GM12874 (cell line): ENCODE measurements around the gene SNED1.

Experiments
- CTCF ChIP-seq: IDR thresholded peaks from 2 replicates; pipeline ENCODE4 v1.5.1; 2011; ENCODE audit warnings: low read depth, mild to moderate bottlenecking, control low read depth, low read length, moderate library complexity; ENCODE audit not compliant: insufficient read depth

SNED1 gene

DNA sequence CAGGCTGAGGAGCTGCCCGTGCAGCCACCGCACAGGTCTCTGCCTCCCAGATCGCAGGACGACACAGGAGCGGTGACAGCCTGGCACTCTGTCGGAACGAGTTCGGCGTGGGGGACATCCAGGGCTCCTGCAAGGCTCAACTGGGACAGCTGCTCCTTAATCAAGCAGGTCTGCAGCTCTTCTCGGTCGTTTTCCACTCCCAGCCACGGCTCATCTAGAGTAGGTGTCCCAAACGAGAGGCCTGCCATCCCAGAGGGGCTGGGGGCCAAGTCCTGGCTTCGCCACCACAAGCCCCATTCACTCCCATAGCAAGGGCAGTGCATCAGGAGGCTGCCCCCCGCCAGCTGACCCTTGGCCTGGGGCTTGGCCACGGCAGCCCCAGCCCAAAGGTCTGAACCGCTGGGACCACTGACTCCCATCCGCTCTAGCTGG is 128.4 kb downstream of the SNED1 start:
- no peak for TF ChIP-seq CTCF

DNA sequence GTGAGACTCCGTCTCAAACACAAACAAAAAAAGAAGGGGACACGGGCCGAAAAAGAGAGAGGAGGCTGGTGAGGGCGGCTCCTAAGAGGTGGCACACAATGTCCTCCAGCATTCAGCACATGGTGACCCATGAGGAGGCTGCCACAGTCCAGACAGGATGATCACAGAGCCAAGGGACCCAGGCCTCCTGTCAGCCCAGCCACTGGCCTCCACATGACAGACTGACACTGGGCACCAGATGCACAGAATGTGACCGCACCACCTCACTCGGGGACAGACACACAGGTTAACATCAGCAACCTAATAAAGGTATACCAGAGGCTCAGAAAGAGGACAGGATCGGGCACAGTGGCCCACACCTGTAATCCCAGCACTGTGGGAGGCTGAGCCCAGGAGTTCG is 129.8 kb downstream of the SNED1 start:
- TF ChIP-seq CTCF, result no peak

- TF ChIP-seq CTCF, result no peak
Observed at GRCh38 chr2:241129086-241129871, 130.9 kb downstream of the SNED1 start.

- TF ChIP-seq CTCF, result no peak
Observed at GRCh38 chr2:241130316-241130715, 131.9 kb downstream of the SNED1 start.

- TF ChIP-seq CTCF, result no peak
Observed at GRCh38 chr2:241131531-241131930, 133.1 kb downstream of the SNED1 start.

- no peak for TF ChIP-seq CTCF
Observed at GRCh38 chr2:241132538-241133435, 134.4 kb downstream of the SNED1 start.

DNA sequence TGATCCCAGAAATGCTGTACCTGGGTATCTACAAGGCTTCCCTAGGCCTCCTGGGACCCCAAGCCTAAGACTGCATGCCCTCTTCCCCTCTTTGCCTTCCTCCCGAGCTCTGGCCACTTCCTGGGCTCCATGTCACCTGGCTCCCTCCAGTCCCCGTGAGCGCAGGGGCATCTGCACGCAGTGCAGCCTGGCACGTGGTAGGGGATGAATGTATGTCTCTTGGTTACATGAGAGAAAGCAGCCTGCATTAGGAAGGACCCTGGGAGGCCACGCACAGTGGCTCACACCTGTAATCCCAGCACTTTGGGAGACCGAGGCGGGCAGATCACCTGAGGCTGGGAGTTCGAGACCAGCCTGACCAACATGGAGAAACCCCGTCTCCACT is 135.0 kb downstream of the SNED1 start:
- TF ChIP-seq CTCF, result no peak
